IMR-90 (cell line): Measurements from ENCODE around the gene MARCHF6. TPM values are rescaled to one million over a fixed set of nuclear protein-coding genes. Genes with fewer than 3 reads are reported as not detected.

Experiments
- ATAC-seq: fragments of 200-7000 bp; cut with Tn5 transposase; 2 replicates; pipeline ENCODE4 v1.9.1; 2020; ENCODE audit warnings: low read depth, mild to moderate bottlenecking, moderate library complexity
- BruUV-seq: library from RNA; stranded (reverse); fragments of 400-500 nt; replicated peaks from 2 replicates; lab custom pipeline; 2021; lab: Mats Ljungman, UMichigan
- CTCF ChIA-PET: fragments of 300-600 bp; formaldehyde crosslinking; extraction: SDS; loops from one replicate; lab custom pipeline; 2021; ENCODE audit warnings: antibody characterized with exemption; lab: Yijun Ruan, JAX
- POLR2A ChIA-PET: fragments of 300-600 bp; sonication (Branson Sonifier 250); formaldehyde crosslinking; loops from one replicate; lab custom pipeline; 2022; ENCODE audit warnings: antibody characterized with exemption; ENCODE audit not compliant: unreplicated experiment; lab: Charles Lee
- DNase-seq: peaks from one replicate; pipeline ENCODE4 v3.0.0; 2013
- H2AFZ ChIP-seq: replicated peaks from 2 replicates; pipeline ENCODE3; 2013; ENCODE audit warnings: low read length, mild to moderate bottlenecking; ENCODE audit not compliant: poor library complexity
- H2AK5ac ChIP-seq: 2 replicates; pipeline ENCODE4 v1.6.1; 2013; ENCODE audit warnings: low read depth, low read length, inconsistent platforms
- H2AK9ac ChIP-seq: replicated peaks from 2 replicates; pipeline ENCODE3; 2013; ENCODE audit warnings: mild to moderate bottlenecking, low read depth, low read length, moderate library complexity; ENCODE audit not compliant: poor library complexity
- H2BK120ac ChIP-seq: 2 replicates; pipeline ENCODE4 v1.6.1; 2013; ENCODE audit warnings: low read depth, low read length, inconsistent platforms
- H2BK15ac ChIP-seq: 3 replicates; pipeline ENCODE4 v1.6.1; 2013; ENCODE audit warnings: low read depth, low read length, inconsistent platforms
- H2BK20ac ChIP-seq: 2 replicates; pipeline ENCODE4 v1.6.1; 2013; ENCODE audit warnings: low read depth, mild to moderate bottlenecking, inconsistent platforms, low read length, moderate library complexity
- H2BK5ac ChIP-seq: 2 replicates; pipeline ENCODE4 v1.6.1; 2013; ENCODE audit warnings: mild to moderate bottlenecking, low read depth, low read length, inconsistent platforms; ENCODE audit not compliant: poor library complexity, severe bottlenecking
- H3K14ac ChIP-seq: replicated peaks from 2 replicates; pipeline ENCODE4 v1.6.1; 2013; ENCODE audit warnings: low read depth, low read length, inconsistent platforms
- H3K18ac ChIP-seq: 2 replicates; pipeline ENCODE4 v1.6.1; 2013; ENCODE audit warnings: low read depth, low read length, control low read depth
- H3K23ac ChIP-seq: 2 replicates; pipeline ENCODE4 v1.6.1; 2013; ENCODE audit warnings: low read depth, low read length, inconsistent platforms
- H3K27ac ChIP-seq: 2 replicates; pipeline ENCODE4 v1.5.1; 2013; ENCODE audit warnings: mild to moderate bottlenecking, control low read depth, low read length; ENCODE audit not compliant: insufficient read depth
- H3K27me3 ChIP-seq: 2 replicates; pipeline ENCODE4 v1.6.1; 2013; ENCODE audit warnings: low read length; ENCODE audit not compliant: control insufficient read depth, insufficient read depth
- H3K36me3 ChIP-seq: 2 replicates; pipeline ENCODE4 v1.6.1; 2013; ENCODE audit warnings: low read length, mixed read lengths; ENCODE audit not compliant: control insufficient read depth, insufficient read depth
- H3K4ac ChIP-seq: 2 replicates; pipeline ENCODE4 v1.6.1; 2013; ENCODE audit warnings: low read depth, low read length, inconsistent platforms
- H3K4me1 ChIP-seq: 2 replicates; pipeline ENCODE4 v1.6.1; 2013; ENCODE audit warnings: low read length, mixed read lengths; ENCODE audit not compliant: control insufficient read depth, insufficient read depth
- H3K4me2 ChIP-seq: 2 replicates; pipeline ENCODE4 v1.6.1; 2013; ENCODE audit warnings: low read depth, mild to moderate bottlenecking, control low read depth, low read length, moderate library complexity
- H3K4me3 ChIP-seq: 2 replicates; pipeline ENCODE4 v1.5.1; 2013; ENCODE audit warnings: low read depth, mild to moderate bottlenecking, control low read depth, low read length, moderate library complexity; ENCODE audit not compliant: insufficient read depth
- H3K56ac ChIP-seq: 2 replicates; pipeline ENCODE4 v1.6.1; 2013; ENCODE audit warnings: low read length, inconsistent platforms; ENCODE audit not compliant: insufficient read depth; ENCODE audit errors: extremely low read depth
- H3K79me1 ChIP-seq, 2 experiments: 2 replicates each; pipeline ENCODE4 v1.6.1; 2013; ENCODE audit warnings: low read length in 2 of 2, inconsistent platforms in 1 of 2, low read depth in 1 of 2
- H3K9ac ChIP-seq: 2 replicates; pipeline ENCODE4 v1.6.1; 2013; ENCODE audit warnings: low read depth, low read length, control low read depth
- H3K9me1 ChIP-seq: 2 replicates; pipeline ENCODE4 v1.6.1; 2013; ENCODE audit warnings: low read length, inconsistent platforms; ENCODE audit not compliant: insufficient read depth
- H3K9me3 ChIP-seq: 2 replicates; pipeline ENCODE4 v1.6.1; 2013; ENCODE audit warnings: low read length; ENCODE audit not compliant: control insufficient read depth, insufficient read depth
- H4K20me1 ChIP-seq: 2 replicates; pipeline ENCODE4 v1.6.1; 2013; ENCODE audit warnings: low read length, inconsistent platforms; ENCODE audit not compliant: insufficient read depth
- H4K5ac ChIP-seq: 2 replicates; pipeline ENCODE4 v1.6.1; 2013; ENCODE audit warnings: mild to moderate bottlenecking, low read depth, low read length, control low read depth
- H4K8ac ChIP-seq, 2 experiments: 2 replicates each; pipeline ENCODE4 v1.6.1; 2013; ENCODE audit warnings: low read depth in 2 of 2, low read length in 2 of 2, control low read depth in 1 of 2, inconsistent platforms in 1 of 2
- H4K91ac ChIP-seq: 2 replicates; pipeline ENCODE4 v1.6.1; 2013; ENCODE audit warnings: low read depth, low read length, inconsistent platforms; ENCODE audit not compliant: insufficient read depth
- BHLHE40 ChIP-seq: fragments of 150-350 bp; IDR thresholded peaks from 2 replicates; pipeline ENCODE4 v1.6.1; 2016; ENCODE audit warnings: mild to moderate bottlenecking, low read depth, low read length
- CEBPB ChIP-seq: IDR thresholded peaks from 2 replicates; pipeline ENCODE4 v1.6.1; 2012; ENCODE audit warnings: low read depth, low read length, improper control_type of control experiment
- CHD1 ChIP-seq: IDR thresholded peaks from 2 replicates; pipeline ENCODE4 v1.6.1; 2012; ENCODE audit warnings: low read depth, low read length, improper control_type of control experiment
- ELK1 ChIP-seq: fragments of 150-350 bp; IDR thresholded peaks from 2 replicates; pipeline ENCODE4 v1.6.1; 2016; ENCODE audit warnings: low read depth, mild to moderate bottlenecking, low read length, moderate library complexity, borderline replicate concordance
- FOS ChIP-seq: fragments of 150-350 bp; IDR thresholded peaks from 2 replicates; pipeline ENCODE4 v1.6.1; 2016; ENCODE audit warnings: low read depth, low read length
- MAFK ChIP-seq: IDR thresholded peaks from 2 replicates; pipeline ENCODE4 v1.6.1; 2012; ENCODE audit warnings: low read depth, low read length, improper control_type of control experiment
- MAZ ChIP-seq: IDR thresholded peaks from 2 replicates; pipeline ENCODE4 v1.6.1; 2012; ENCODE audit warnings: low read depth, mild to moderate bottlenecking, low read length, improper control_type of control experiment, moderate library complexity, borderline replicate concordance
- MXI1 ChIP-seq: IDR thresholded peaks from 2 replicates; pipeline ENCODE4 v1.6.1; 2012; ENCODE audit warnings: low read depth, mild to moderate bottlenecking, low read length, moderate library complexity, borderline replicate concordance
- NFE2L2 ChIP-seq: fragments of 150-350 bp; IDR thresholded peaks from 2 replicates; pipeline ENCODE4 v1.6.1; 2016; ENCODE audit warnings: low read depth, mild to moderate bottlenecking, low read length
- POLR2A ChIP-seq: IDR thresholded peaks from 2 replicates; pipeline ENCODE4 v1.6.1; 2012; ENCODE audit warnings: mild to moderate bottlenecking, low read depth, low read length
- RAD21 ChIP-seq: IDR thresholded peaks from 2 replicates; pipeline ENCODE4 v1.6.1; 2012; ENCODE audit warnings: low read length, improper control_type of control experiment
- RCOR1 ChIP-seq: IDR thresholded peaks from 2 replicates; pipeline ENCODE4 v1.6.1; 2012; ENCODE audit warnings: mild to moderate bottlenecking, low read length, improper control_type of control experiment; ENCODE audit not compliant: insufficient replicate concordance
- RFX5 ChIP-seq: IDR thresholded peaks from 2 replicates; pipeline ENCODE4 v1.8.0; 2012; ENCODE audit warnings: low read depth, mild to moderate bottlenecking, low read length, moderate library complexity
- SMC3 ChIP-seq: fragments of 150-350 bp; IDR thresholded peaks from 2 replicates; pipeline ENCODE4 v1.6.1; 2016; ENCODE audit warnings: low read depth, mild to moderate bottlenecking, antibody characterized with exemption, low read length, moderate library complexity
- WGBS, 2 experiments: methylation state at CpG; one replicate each; pipeline versions ENCODE4 v1.1.5 to v1.1.7; 2013; ENCODE audit warnings: missing lambda C conversion rate in 2 of 2; ENCODE audit not compliant: insufficient read length in 1 of 2; ENCODE audit errors: extremely low coverage in 2 of 2; 5-methylcytosine and 5-hydroxymethylcytosine counted together
- dilution Hi-C: fragments of 300-500 bp; cut with HindIII; formaldehyde crosslinking; loops from one replicate; pipeline ENCODE4 v1.14.3; 2018; ENCODE audit warnings: low sequenced_read_pairs; ENCODE audit not compliant: unreplicated experiment
- in situ Hi-C: fragments of 300-500 bp; cut with MboI; formaldehyde crosslinking; loops from 3 replicates; pipeline ENCODE4 v1.14.3; 2019; ENCODE audit warnings: low sequenced_read_pairs, inconsistent platforms, mixed read lengths
- intact Hi-C: fragments of 100-400 bp; cut with micrococcal nuclease; formaldehyde crosslinking; loops from 2 replicates; pipeline ENCODE4 v1.10.0; 2022
- polyA plus RNA-seq, 3 experiments: library from polyadenylated mRNA; depleted of rRNA; stranded (reverse); fragments of >200 nt; gene quantifications; 2 replicates each; pipeline ENCODE4 v1.2.3, GENCODE V29; 2012; ENCODE audit warnings: low replicate concordance in 1 of 3
- total RNA-seq: library from RNA; depleted of rRNA; stranded (reverse); fragments of >200 nt; gene quantifications from 2 replicates; pipeline ENCODE4 v1.2.3, GENCODE V29; 2012
- TF ChIP-seq, protein P1 (sequence below): fragments of 150-350 bp; IDR thresholded peaks from 2 replicates; pipeline ENCODE4 v1.6.1; 2017; ENCODE audit warnings: mild to moderate bottlenecking, antibody characterized with exemption, low read length, low read depth
- TF ChIP-seq, protein P2 (sequence below): conservative IDR thresholded peaks from 2 replicates; pipeline ENCODE4 v1.5.1; 2012; ENCODE audit warnings: mild to moderate bottlenecking, low read depth, low read length, improper control_type of control experiment

Gene MARCHF6
- total and polyA plus RNA-seq, 2 of the 4 experiments (the other 2 are of a cell fraction) = 55.2 to 62.6 TPM

DNA sequence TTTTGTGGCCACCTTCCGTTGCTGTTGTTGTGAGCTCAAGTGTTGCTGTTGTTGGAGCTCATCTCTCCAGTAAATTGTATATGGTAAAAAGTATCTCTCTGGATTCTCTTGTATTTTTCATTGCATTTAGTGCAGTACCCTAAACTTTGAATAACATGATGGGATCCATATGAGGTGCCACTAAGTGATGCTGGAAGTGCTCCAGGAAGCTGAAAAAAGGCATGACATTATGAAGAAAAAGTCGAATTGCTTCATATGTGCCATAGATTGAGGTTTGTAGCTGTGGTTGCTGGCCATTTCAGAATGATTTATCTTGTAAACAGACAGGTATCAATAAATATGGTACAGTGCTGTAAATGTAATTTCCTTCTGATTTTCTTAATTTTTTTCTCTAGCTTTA lies 5.5 kb downstream of the MARCHF6 start:
- ChIA-PET CTCF (no interaction called here), POLR2A (no interaction called here)
- H3K4me2 ChIP-seq = no peak overlapping the region
- H3K79me1 ChIP-seq = peaks cover 0 to 37% of the 10 kb centered on the region in 2 experiments; a peak in 2 of 4 replicates
- dilution Hi-C loops = no loop called here
- no peak overlapping the region for H3K18ac ChIP-seq
- no peak overlapping the region for H2BK5ac ChIP-seq
- H4K20me1 ChIP-seq = peaks cover 83% of the 10 kb centered on the region
- peaks cover 4% of the 10 kb centered on the region; the same call in 1 of the 2 replicates for H3K9me1 ChIP-seq
- no peak overlapping the region; the same call in 1 of the 2 replicates for H3K23ac ChIP-seq
- no peak overlapping the region for H4K8ac ChIP-seq
- H3K4me1 ChIP-seq = peaks cover 2% of the 10 kb centered on the region; the same call in 1 of the 2 replicates
- H4K5ac ChIP-seq = no peak overlapping the region
- no peak overlapping the region for H3K14ac ChIP-seq
- H3K9ac ChIP-seq = no peak overlapping the region
- H2AFZ ChIP-seq = no peak overlapping the region
- H3K9me3 ChIP-seq = no peaks in the 10 kb centered on the region
- ATAC-seq (no peak), DNase-seq (no peak)
- no peak overlapping the region for H4K91ac ChIP-seq
- no CpG with 5 or more reads among the region's 2 CpGs for WGBS, 2 experiments
- H3K27ac ChIP-seq = no peak overlapping the region
- H3K36me3 ChIP-seq = no peaks in the 10 kb centered on the region
- no peak overlapping the region for H3K56ac ChIP-seq
- H2AK5ac ChIP-seq = no peak overlapping the region
- intact Hi-C loops = no loop called here
- no peak overlapping the region for H2BK15ac ChIP-seq
- H2BK20ac ChIP-seq = no peak overlapping the region
- no peak overlapping the region for H2BK120ac ChIP-seq
- BruUV-seq = no TSS peak
- TF ChIP-seq BHLHE40 = no peak
- no peak for TF ChIP-seq POLR2A
- TF ChIP-seq, protein P1, sequence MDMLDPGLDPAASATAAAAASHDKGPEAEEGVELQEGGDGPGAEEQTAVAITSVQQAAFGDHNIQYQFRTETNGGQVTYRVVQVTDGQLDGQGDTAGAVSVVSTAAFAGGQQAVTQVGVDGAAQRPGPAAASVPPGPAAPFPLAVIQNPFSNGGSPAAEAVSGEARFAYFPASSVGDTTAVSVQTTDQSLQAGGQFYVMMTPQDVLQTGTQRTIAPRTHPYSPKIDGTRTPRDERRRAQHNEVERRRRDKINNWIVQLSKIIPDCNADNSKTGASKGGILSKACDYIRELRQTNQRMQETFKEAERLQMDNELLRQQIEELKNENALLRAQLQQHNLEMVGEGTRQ = no peak
- TF ChIP-seq, protein P2, sequence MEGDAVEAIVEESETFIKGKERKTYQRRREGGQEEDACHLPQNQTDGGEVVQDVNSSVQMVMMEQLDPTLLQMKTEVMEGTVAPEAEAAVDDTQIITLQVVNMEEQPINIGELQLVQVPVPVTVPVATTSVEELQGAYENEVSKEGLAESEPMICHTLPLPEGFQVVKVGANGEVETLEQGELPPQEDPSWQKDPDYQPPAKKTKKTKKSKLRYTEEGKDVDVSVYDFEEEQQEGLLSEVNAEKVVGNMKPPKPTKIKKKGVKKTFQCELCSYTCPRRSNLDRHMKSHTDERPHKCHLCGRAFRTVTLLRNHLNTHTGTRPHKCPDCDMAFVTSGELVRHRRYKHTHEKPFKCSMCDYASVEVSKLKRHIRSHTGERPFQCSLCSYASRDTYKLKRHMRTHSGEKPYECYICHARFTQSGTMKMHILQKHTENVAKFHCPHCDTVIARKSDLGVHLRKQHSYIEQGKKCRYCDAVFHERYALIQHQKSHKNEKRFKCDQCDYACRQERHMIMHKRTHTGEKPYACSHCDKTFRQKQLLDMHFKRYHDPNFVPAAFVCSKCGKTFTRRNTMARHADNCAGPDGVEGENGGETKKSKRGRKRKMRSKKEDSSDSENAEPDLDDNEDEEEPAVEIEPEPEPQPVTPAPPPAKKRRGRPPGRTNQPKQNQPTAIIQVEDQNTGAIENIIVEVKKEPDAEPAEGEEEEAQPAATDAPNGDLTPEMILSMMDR = no peak
- no peak for TF ChIP-seq FOS
- TF ChIP-seq CEBPB = no peak
- no peak for TF ChIP-seq MXI1
- TF ChIP-seq RFX5 = no peak
- TF ChIP-seq SMC3 = no peak
- TF ChIP-seq ELK1 = no peak
- TF ChIP-seq RAD21 = no peak
- no peak for TF ChIP-seq MAFK
- no peak for TF ChIP-seq RCOR1
- no peak for TF ChIP-seq CHD1
- no peak for TF ChIP-seq NFE2L2
- no peak for TF ChIP-seq MAZ
- no peak overlapping the region for H3K4ac ChIP-seq
- H3K4me3 ChIP-seq = no peak overlapping the region
- no peak overlapping the region for H2AK9ac ChIP-seq
- in situ Hi-C loops = no loop called here
- H3K27me3 ChIP-seq = no peaks in the 10 kb centered on the region
